Activated CD4-positive, alpha-beta T cell treated with anti-CD3 and anti-CD28 coated beads, Interleukin-2, Interleukin-4, amounts not matched to agents 100 ng/mL and 50 ng/mL, durations not matched to agents 16 hours and 8 hours (primary cell): Measurements from ENCODE around the gene PCDHA7.
"Not testable (repeated sequence)": the region's sequence is repeated elsewhere in the genome, so short reads cannot be mapped to it uniquely, and the experiment has no call there.

Source experiments
- DNase-seq: peaks from one replicate; pipeline ENCODE4 v3.0.0-alpha.2; 2020; ENCODE audit warnings: low spot score

Gene PCDHA7

DNA sequence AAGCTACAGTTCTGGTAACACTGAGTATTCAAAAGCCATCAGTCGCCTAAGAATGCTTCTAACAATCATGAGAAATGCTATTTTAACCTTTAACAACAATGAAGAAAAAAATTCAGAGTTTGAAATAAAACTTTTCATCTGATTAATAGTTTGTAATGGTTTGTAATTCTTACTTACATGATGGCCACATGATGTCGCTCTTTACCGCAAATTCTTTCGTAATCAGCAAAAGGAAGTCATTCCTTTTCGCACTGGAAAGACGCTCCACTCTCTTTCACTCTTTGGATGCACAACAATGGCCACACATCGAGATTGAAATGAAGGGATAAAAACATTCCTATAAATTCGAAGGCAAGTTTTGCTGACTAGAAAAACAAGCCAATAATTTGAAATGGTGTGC is at the start of gene PCDHA7:
PCDHA7 (plus strand) TSS at position 277 of the 400 bp plus-strand sequence; CDS start at position 392, 115 bp downstream.
- DNase-seq = no peak

GRCh38 chr5:140785905-140786686 is 48.0 kb upstream of the PCDHA7 start, which contains the start of gene PCDHA1:
Gene PCDHA1, plus strand, starts transcription at chr5:140786140.
- no peak for DNase-seq

DNA sequence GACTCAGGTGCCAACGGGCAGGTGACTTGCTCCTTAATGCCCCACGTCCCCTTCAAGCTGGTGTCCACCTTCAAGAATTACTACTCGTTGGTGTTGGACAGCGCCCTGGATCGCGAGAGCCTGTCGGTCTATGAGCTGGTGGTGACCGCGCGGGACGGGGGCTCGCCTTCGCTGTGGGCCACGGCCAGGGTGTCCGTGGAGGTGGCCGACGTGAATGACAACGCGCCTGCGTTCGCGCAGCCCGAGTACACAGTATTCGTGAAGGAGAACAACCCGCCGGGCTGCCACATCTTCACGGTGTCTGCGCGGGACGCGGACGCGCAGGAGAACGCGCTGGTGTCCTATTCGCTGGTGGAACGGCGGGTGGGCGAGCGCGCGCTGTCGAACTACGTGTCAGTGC is 46.6 kb upstream of the PCDHA7 start:
- not testable (repeated sequence) for DNase-seq

- DNase-seq = not testable (repeated sequence)
These were observed 46.1 kb upstream of the PCDHA7 start for GRCh38 chr5:140787849-140788504.

DNA sequence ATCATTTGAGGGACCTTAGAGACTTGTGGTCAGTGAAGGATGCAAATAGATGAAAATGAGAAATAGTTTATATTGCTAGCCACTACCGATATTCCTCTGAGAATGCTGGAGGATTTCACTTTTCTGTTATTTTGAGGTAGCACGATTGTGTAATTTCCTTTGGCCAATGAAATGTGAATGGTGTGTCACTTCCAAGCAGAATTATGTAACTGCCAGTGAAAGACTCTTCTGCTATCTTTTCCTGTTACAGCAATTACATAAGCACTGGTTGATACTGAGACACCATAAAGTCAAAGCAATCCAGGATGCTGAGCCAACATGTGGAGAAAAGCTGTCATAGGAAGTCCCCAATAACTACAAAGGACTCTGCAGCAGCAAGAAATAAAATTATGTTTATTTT is 43.0 kb upstream of the PCDHA7 start:
- DNase-seq = no peak

DNA sequence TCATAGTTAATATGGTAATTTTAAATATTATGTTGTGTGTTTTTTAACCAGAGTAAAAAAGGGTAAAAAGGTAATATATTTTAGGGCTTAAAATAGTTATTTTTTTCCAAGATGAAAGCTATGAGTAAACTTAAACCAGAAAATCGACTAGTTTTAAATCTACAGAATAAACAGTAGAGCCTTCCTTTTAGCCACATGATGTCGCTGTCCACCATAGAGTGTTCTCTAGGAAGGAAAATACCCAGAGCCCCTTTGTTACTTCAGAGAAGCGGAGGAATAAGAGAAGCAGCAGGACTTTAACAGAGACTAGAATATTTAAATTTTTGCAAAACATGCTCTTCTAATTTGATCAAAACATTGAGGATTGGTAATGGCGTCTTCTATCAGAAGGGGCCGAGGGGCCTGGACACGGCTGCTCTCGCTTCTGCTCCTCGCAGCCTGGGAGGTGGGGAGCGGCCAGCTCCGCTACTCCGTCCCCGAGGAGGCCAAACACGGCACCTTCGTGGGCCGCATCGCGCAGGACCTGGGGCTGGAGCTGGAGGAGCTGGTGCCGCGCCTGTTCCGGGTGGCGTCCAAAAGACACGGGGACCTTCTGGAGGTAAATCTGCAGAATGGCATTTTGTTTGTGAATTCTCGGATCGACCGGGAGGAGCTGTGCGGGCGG is 39.3 kb upstream of the PCDHA7 start, which contains the start of gene PCDHA2:
PCDHA2 (plus strand) TSS at position 258 of the 664 bp plus-strand sequence.
- DNase-seq = no peak

- no peak for DNase-seq
These were observed 38.8 kb upstream of the PCDHA7 start for GRCh38 chr5:140795259-140795641.

DNA sequence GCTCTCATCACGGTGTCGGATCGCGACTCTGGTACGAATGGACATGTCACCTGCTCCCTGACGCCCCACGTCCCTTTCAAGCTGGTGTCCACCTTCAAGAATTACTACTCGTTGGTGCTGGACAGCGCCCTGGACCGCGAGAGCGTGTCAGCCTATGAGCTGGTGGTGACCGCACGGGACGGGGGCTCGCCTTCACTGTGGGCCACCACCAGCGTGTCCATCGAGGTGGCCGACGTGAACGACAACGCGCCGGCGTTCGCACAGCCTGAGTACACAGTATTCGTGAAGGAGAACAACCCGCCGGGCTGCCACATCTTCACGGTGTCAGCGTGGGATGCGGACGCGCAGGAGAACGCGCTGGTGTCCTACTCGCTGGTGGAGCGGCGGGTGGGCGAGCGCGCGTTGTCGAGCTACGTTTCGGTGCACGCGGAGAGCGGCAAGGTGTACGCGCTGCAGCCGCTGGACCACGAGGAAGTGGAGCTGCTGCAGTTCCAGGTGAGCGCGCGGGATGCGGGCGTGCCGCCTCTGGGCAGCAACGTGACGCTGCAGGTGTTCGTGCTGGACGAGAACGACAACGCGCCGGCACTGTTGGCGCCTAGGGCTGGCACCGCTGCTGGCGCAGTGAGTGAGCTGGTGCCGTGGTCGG is 37.9 kb upstream of the PCDHA7 start:
- not testable (repeated sequence) for DNase-seq

DNA sequence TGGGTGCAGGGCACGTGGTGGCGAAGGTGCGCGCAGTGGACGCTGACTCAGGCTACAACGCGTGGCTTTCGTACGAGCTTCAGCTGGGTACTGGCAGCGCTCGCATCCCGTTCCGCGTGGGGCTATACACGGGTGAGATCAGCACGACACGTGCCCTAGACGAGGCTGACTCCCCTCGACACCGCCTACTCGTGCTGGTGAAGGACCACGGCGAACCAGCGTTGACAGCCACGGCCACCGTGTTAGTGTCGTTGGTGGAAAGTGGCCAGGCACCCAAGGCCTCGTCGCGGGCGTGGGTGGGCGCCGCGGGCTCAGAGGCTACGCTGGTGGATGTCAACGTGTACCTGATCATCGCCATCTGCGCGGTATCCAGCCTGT is 37.4 kb upstream of the PCDHA7 start:
- no peak for DNase-seq

- DNase-seq = no peak
These were observed 33.1 kb upstream of the PCDHA7 start, which contains the start of gene PCDHA3 for GRCh38 chr5:140800816-140801493. Gene PCDHA3, plus strand, starts transcription at chr5:140801057.

GRCh38 chr5:140801494-140801841 is 32.6 kb upstream of the PCDHA7 start:
- no peak for DNase-seq

- not testable (repeated sequence) for DNase-seq
These were observed 31.7 kb upstream of the PCDHA7 start for GRCh38 chr5:140802381-140802780.

DNA sequence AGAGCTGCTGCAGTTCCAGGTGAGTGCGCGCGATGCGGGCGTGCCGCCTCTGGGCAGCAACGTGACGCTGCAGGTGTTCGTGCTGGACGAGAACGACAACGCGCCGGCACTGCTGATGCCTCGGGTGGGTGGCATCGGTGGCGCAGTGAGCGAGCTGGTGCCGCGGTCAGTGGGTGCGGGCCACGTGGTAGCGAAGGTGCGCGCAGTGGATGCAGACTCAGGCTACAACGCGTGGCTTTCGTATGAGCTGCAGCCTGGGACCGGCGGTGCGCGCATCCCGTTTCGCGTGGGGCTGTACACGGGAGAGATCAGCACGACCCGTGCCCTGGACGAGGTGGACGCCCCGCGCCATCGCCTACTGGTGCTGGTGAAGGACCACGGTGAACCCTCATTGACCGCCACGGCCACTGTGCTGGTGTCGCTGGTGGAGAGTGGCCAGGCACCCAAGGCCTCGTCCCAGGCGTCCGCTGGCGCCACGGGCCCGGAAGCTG is 31.2 kb upstream of the PCDHA7 start:
- DNase-seq = no peak

GRCh38 chr5:140806834-140807775 is 27.0 kb upstream of the PCDHA7 start, which contains the start of gene PCDHA4:
Gene PCDHA4, plus strand, starts transcription at chr5:140807068.
- peak; percentile 17 for DNase-seq

GRCh38 chr5:140808241-140808888 is 25.7 kb upstream of the PCDHA7 start:
- DNase-seq = not testable (repeated sequence)

GRCh38 chr5:140808889-140809291 is 25.2 kb upstream of the PCDHA7 start:
- no peak for DNase-seq

DNA sequence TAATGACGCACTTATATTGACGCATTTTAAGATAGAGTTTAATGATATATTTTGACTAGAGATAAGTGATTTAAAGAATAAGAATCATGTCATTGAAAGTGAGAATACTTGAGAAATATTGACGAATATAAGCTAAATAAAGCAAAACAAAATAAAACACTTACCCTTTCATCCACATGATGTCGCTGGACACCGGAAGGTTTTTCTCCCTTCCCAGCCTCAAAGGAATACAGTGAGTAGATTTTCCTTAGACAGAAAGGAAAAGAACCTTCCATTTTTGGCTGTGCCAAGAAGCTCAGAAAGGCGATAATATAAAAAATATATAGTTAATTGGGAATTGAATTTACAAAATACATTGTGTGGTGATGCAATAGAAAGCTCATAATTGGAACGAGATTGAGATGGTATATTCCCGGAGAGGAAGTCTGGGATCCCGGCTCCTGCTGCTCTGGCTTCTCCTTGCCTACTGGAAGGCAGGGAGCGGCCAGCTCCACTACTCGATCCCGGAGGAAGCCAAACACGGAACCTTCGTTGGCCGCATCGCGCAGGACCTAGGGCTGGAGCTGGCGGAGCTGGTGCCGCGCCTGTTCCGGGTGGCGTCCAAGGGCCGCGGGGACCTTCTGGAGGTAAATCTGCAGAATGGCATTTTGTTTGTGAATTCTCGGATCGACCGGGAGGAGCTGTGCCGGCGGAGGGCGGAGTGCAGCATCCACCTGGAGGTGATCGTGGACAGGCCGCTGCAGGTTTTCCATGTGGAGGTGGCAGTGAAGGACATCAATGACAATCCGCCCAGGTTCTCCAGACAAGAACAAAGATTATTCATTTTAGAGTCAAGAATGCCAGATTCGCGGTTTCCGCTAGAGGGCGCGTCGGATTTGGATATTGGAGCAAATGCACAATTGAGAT is 12.4 kb upstream of the PCDHA7 start, which contains the start of gene PCDHA5:
PCDHA5 (plus strand) TSS at position 239 of the 906 bp plus-strand sequence.
- DNase-seq = peak; percentile 3

- DNase-seq = no peak
These were observed 11.8 kb upstream of the PCDHA7 start for GRCh38 chr5:140822281-140822629.

- not testable (repeated sequence) for DNase-seq
These were observed 11.1 kb upstream of the PCDHA7 start for GRCh38 chr5:140822969-140823368.
